ENCODE measurements around the gene SYT5. TPM values are rescaled to one million over a fixed set of nuclear protein-coding genes. Genes with fewer than 3 reads are reported as not detected.

SYT5 gene
- total RNA-seq, 1 experiment from 2014 or later = 4.5 TPM

DNA sequence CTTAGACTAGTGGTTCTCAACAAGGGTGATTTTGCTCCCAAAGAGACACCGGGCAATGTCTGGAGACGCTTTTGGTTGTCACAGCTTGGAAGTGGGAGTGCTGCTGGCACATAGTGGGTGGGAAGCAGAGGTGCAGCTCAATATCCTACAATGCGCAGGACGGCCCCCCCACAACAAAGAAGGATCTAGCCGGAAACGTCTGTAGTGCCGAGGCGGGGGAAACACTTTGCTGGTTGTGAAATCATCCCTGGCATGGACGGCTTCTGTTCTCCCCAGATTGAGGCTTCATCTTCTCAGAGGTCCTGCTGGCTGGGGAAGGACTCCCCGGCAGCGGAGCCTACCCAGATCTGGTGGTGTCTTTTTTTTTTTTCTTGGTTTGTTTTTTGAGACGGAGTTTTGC lies 13.4 kb upstream of the SYT5 start:
- H3K4me1 Mint-ChIP-seq = peaks cover 2 to 4% of the 10 kb centered on the region in 2 experiments; a peak in 2 of 4 replicates
- no peak overlapping the region for H2BK20ac ChIP-seq (ENCODE audit: low read depth, low read length, poor library complexity, severe bottlenecking)
- TF ChIP-seq, protein P1, sequence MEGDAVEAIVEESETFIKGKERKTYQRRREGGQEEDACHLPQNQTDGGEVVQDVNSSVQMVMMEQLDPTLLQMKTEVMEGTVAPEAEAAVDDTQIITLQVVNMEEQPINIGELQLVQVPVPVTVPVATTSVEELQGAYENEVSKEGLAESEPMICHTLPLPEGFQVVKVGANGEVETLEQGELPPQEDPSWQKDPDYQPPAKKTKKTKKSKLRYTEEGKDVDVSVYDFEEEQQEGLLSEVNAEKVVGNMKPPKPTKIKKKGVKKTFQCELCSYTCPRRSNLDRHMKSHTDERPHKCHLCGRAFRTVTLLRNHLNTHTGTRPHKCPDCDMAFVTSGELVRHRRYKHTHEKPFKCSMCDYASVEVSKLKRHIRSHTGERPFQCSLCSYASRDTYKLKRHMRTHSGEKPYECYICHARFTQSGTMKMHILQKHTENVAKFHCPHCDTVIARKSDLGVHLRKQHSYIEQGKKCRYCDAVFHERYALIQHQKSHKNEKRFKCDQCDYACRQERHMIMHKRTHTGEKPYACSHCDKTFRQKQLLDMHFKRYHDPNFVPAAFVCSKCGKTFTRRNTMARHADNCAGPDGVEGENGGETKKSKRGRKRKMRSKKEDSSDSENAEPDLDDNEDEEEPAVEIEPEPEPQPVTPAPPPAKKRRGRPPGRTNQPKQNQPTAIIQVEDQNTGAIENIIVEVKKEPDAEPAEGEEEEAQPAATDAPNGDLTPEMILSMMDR (conservative IDR thresholded peaks at IDR 0.05) = no peak
- H2BK15ac ChIP-seq (ENCODE audit: low read depth, low read length) = no peak overlapping the region
- H3K56ac ChIP-seq (ENCODE audit: insufficient read length, low read depth, low read length) = no peak overlapping the region
- no peak overlapping the region for H4K5ac ChIP-seq (ENCODE audit: insufficient read length, low read depth, low read length)
- H3K14ac ChIP-seq (ENCODE audit: insufficient read depth, low read length) = no peak overlapping the region
- H2BK5ac ChIP-seq (ENCODE audit: insufficient read length, low read length) = no peak overlapping the region
- no peaks in the 10 kb centered on the region for H3K79me2 ChIP-seq (ENCODE audit: insufficient read depth, low read length)
- H2AK5ac ChIP-seq (ENCODE audit: insufficient read length, low read length) = no peak overlapping the region
- no peaks in the 10 kb centered on the region; a peak in 2 of 5 replicates for H3K9me3 Mint-ChIP-seq
- no peak overlapping the region for H3K4me2 ChIP-seq (ENCODE audit: insufficient read depth, insufficient read length, low read length)
- no peak for DNase-seq
- no peak overlapping the region; a peak in 1 of 7 replicates for H3K27ac Mint-ChIP-seq
- no peak overlapping the region for H3K18ac ChIP-seq (ENCODE audit: insufficient read length, low read depth, low read length)
- H3K4me3 Mint-ChIP-seq = no peak overlapping the region; a peak in 1 of 5 replicates
- no CpG with 5 or more reads among the region's 12 CpGs for WGBS (ENCODE audit: extremely low coverage, insufficient read length, low lambda C conversion rate)
- H3K4ac ChIP-seq (ENCODE audit: low read depth, low read length) = no peak overlapping the region
- H3K79me1 ChIP-seq (ENCODE audit: insufficient read depth, low read depth, low read length, poor library complexity, severe bottlenecking) = no peaks in the 10 kb centered on the region
- no peak overlapping the region for H2BK12ac ChIP-seq (ENCODE audit: insufficient read length, low read depth, low read length)
- no peaks in the 10 kb centered on the region for H4K20me1 ChIP-seq (ENCODE audit: control insufficient read depth, insufficient read depth, insufficient read length)
- H2BK120ac ChIP-seq (ENCODE audit: low read depth, low read length, poor library complexity, severe bottlenecking) = no peak overlapping the region
- no peak overlapping the region for H3K9ac ChIP-seq (ENCODE audit: extremely low read depth, insufficient read length, low read length)
- no peaks in the 10 kb centered on the region for H3K9me3 ChIP-seq (ENCODE audit: control insufficient read depth, low read depth, low read length)
- no peak overlapping the region for H4K91ac ChIP-seq (ENCODE audit: insufficient read length, low read depth, low read length)
- H3K23me2 ChIP-seq (ENCODE audit: insufficient read length, low read depth, low read length, poor library complexity, severe bottlenecking) = no peaks in the 10 kb centered on the region
- no peak overlapping the region for H3K27ac ChIP-seq (ENCODE audit: insufficient read length, low read depth, low read length)
- H3K36me3 Mint-ChIP-seq (ENCODE audit: insufficient read depth in 1 of 3, low read depth in 3 of 3) = no peaks in the 10 kb centered on the region
- no peaks in the 10 kb centered on the region for H3K4me1 ChIP-seq (ENCODE audit: insufficient read depth, low read length)
- H3T11ph ChIP-seq (ENCODE audit: low read length) = no peak overlapping the region
- H3K23ac ChIP-seq (ENCODE audit: insufficient read length, low read depth, low read length) = no peak overlapping the region
- H2AFZ ChIP-seq (ENCODE audit: low read length) = no peak overlapping the region
- H3K27me3 Mint-ChIP-seq (ENCODE audit: low read depth) = peaks cover 30% of the 10 kb centered on the region
- H4K8ac ChIP-seq (replicated peaks; ENCODE audit: insufficient read length, low read depth, low read length) = no peak overlapping the region
- no peaks in the 10 kb centered on the region for H3K27me3 ChIP-seq (ENCODE audit: insufficient read depth, low read length)

All from H9 (cell line).